ENCODE results near the gene RASL11A. TPM values are rescaled to one million over a fixed set of nuclear protein-coding genes. Genes with fewer than 3 reads are reported as not detected.
"Not testable (repeated sequence)": the region's sequence is repeated elsewhere in the genome, so short reads cannot be mapped to it uniquely, and the experiment has no call there.

Gene RASL11A
- total and polyA plus RNA-seq, 2 donors, result 1.7 to 9.9 TPM

GRCh38 chr13:27279506-27279905 lies 8.9 kb downstream of the RASL11A start:
- Histone ChIP-seq H3K4me1 (ENCODE audit: control insufficient read depth in 2 of 2, insufficient read depth in 2 of 2, low read length in 2 of 2) (no peaks in the 10 kb centered on the region), H3K9me3 (ENCODE audit: control insufficient read depth in 2 of 2, insufficient read depth in 1 of 2, low read length in 1 of 2) (no peaks in the 10 kb centered on the region), H3K4me3 (ENCODE audit: low read length in 2 of 2) (no peak overlapping the region), H3K27ac (ENCODE audit: low read depth in 1 of 2, low read length in 1 of 2) (no peak overlapping the region), H3K27me3 (ENCODE audit: control insufficient read depth in 2 of 2, insufficient read depth in 1 of 2, low read length in 1 of 2) (peaks cover 0 to 15% of the 10 kb centered on the region in 2 donors), H3K36me3 (ENCODE audit: control insufficient read depth in 2 of 2, insufficient read depth in 2 of 2, low read length in 1 of 2) (no peaks in the 10 kb centered on the region)
- WGBS, result 96% methylated on average over 7 of the region's 7 CpGs
- DNase-seq (ENCODE audit: low read depth in 6 of 9, low spot score in 9 of 9), result no peak

- Histone ChIP-seq H3K36me3 (ENCODE audit: control insufficient read depth in 2 of 2, insufficient read depth in 2 of 2, low read length in 1 of 2) (no peaks in the 10 kb centered on the region), H3K27ac (ENCODE audit: low read depth in 1 of 2, low read length in 1 of 2) (no peak overlapping the region), H3K27me3 (ENCODE audit: control insufficient read depth in 2 of 2, insufficient read depth in 1 of 2, low read length in 1 of 2) (peaks cover 0 to 11% of the 10 kb centered on the region in 2 donors), H3K4me3 (ENCODE audit: low read length in 2 of 2) (no peak overlapping the region), H3K9me3 (ENCODE audit: control insufficient read depth in 2 of 2, insufficient read depth in 1 of 2, low read length in 1 of 2) (no peaks in the 10 kb centered on the region), H3K4me1 (ENCODE audit: control insufficient read depth in 2 of 2, insufficient read depth in 2 of 2, low read length in 2 of 2) (no peaks in the 10 kb centered on the region)
- DNase-seq (ENCODE audit: low read depth in 6 of 9, low spot score in 9 of 9), result no peak
- WGBS, result 85% methylated on average over 5 of the region's 5 CpGs
These were observed 9.5 kb downstream of the RASL11A start for GRCh38 chr13:27280009-27280656.

- WGBS, result 93% methylated on average over 4 of the region's 4 CpGs
- no peak overlapping the region for H3K27ac ChIP-seq (ENCODE audit: low read depth in 1 of 2, low read length in 1 of 2)
- peaks cover 0 to 4% of the 10 kb centered on the region in 2 donors for H3K27me3 ChIP-seq (ENCODE audit: control insufficient read depth in 2 of 2, insufficient read depth in 1 of 2, low read length in 1 of 2)
- H3K9me3 ChIP-seq (ENCODE audit: control insufficient read depth in 2 of 2, insufficient read depth in 1 of 2, low read length in 1 of 2), result no peaks in the 10 kb centered on the region
- DNase-seq (ENCODE audit: low read depth in 6 of 9, low spot score in 9 of 9), result no peak
- no peak overlapping the region for H3K4me3 ChIP-seq (ENCODE audit: low read length in 2 of 2)
- H3K36me3 ChIP-seq (ENCODE audit: control insufficient read depth in 2 of 2, insufficient read depth in 2 of 2, low read length in 1 of 2), result no peaks in the 10 kb centered on the region
- H3K4me1 ChIP-seq (ENCODE audit: control insufficient read depth in 2 of 2, insufficient read depth in 2 of 2, low read length in 2 of 2), result no peaks in the 10 kb centered on the region
These were observed 10.2 kb downstream of the RASL11A start for GRCh38 chr13:27280841-27281240.

GRCh38 chr13:27281420-27281819 lies 10.8 kb downstream of the RASL11A start:
- Histone ChIP-seq H3K27ac (ENCODE audit: low read depth in 1 of 2, low read length in 1 of 2) (no peak overlapping the region), H3K9me3 (ENCODE audit: control insufficient read depth in 2 of 2, insufficient read depth in 1 of 2, low read length in 1 of 2) (no peaks in the 10 kb centered on the region), H3K4me1 (ENCODE audit: control insufficient read depth in 2 of 2, insufficient read depth in 2 of 2, low read length in 2 of 2) (no peaks in the 10 kb centered on the region), H3K27me3 (ENCODE audit: control insufficient read depth in 2 of 2, insufficient read depth in 1 of 2, low read length in 1 of 2) (no peaks in the 10 kb centered on the region), H3K36me3 (ENCODE audit: control insufficient read depth in 2 of 2, insufficient read depth in 2 of 2, low read length in 1 of 2) (no peaks in the 10 kb centered on the region), H3K4me3 (ENCODE audit: low read length in 2 of 2) (no peak overlapping the region)
- no peak for DNase-seq (ENCODE audit: low read depth in 6 of 9, low spot score in 9 of 9)
- WGBS, result 87% methylated on average over 1 of the region's 1 CpG

- no peaks in the 10 kb centered on the region for H3K9me3 ChIP-seq (ENCODE audit: control insufficient read depth in 2 of 2, insufficient read depth in 1 of 2, low read length in 1 of 2)
- H3K4me1 ChIP-seq (ENCODE audit: control insufficient read depth in 2 of 2, insufficient read depth in 2 of 2, low read length in 2 of 2), result no peaks in the 10 kb centered on the region
- 93% methylated on average over 4 of the region's 4 CpGs for WGBS
- no peak for DNase-seq (ENCODE audit: low read depth in 6 of 9, low spot score in 9 of 9)
- no peaks in the 10 kb centered on the region for H3K27me3 ChIP-seq (ENCODE audit: control insufficient read depth in 2 of 2, insufficient read depth in 1 of 2, low read length in 1 of 2)
- no peak overlapping the region for H3K27ac ChIP-seq (ENCODE audit: low read depth in 1 of 2, low read length in 1 of 2)
- H3K4me3 ChIP-seq (ENCODE audit: low read length in 2 of 2), result no peak overlapping the region
- no peaks in the 10 kb centered on the region for H3K36me3 ChIP-seq (ENCODE audit: control insufficient read depth in 2 of 2, insufficient read depth in 2 of 2, low read length in 1 of 2)
These were observed 13.4 kb downstream of the RASL11A start for GRCh38 chr13:27283906-27284493.

- no peaks in the 10 kb centered on the region for H3K36me3 ChIP-seq (ENCODE audit: control insufficient read depth in 2 of 2, insufficient read depth in 2 of 2, low read length in 1 of 2)
- no peak overlapping the region for H3K27ac ChIP-seq (ENCODE audit: low read depth in 1 of 2, low read length in 1 of 2)
- no peak overlapping the region for H3K4me3 ChIP-seq (ENCODE audit: low read length in 2 of 2)
- no peaks in the 10 kb centered on the region for H3K4me1 ChIP-seq (ENCODE audit: control insufficient read depth in 2 of 2, insufficient read depth in 2 of 2, low read length in 2 of 2)
- no peaks in the 10 kb centered on the region for H3K9me3 ChIP-seq (ENCODE audit: control insufficient read depth in 2 of 2, insufficient read depth in 1 of 2, low read length in 1 of 2)
- H3K27me3 ChIP-seq (ENCODE audit: control insufficient read depth in 2 of 2, insufficient read depth in 1 of 2, low read length in 1 of 2), result no peaks in the 10 kb centered on the region
- no peak for DNase-seq (ENCODE audit: low read depth in 6 of 9, low spot score in 9 of 9)
- WGBS, result 94% methylated on average over 4 of the region's 4 CpGs
These were observed 17.8 kb downstream of the RASL11A start for GRCh38 chr13:27288392-27288791.

GRCh38 chr13:27289011-27289665 lies 18.5 kb downstream of the RASL11A start:
- Histone ChIP-seq H3K4me3 (ENCODE audit: low read length in 2 of 2) (no peak overlapping the region), H3K4me1 (ENCODE audit: control insufficient read depth in 2 of 2, insufficient read depth in 2 of 2, low read length in 2 of 2) (peaks cover 0 to under 1% of the 10 kb centered on the region in 2 donors), H3K27me3 (ENCODE audit: control insufficient read depth in 2 of 2, insufficient read depth in 1 of 2, low read length in 1 of 2) (no peaks in the 10 kb centered on the region), H3K27ac (ENCODE audit: low read depth in 1 of 2, low read length in 1 of 2) (no peak overlapping the region), H3K36me3 (ENCODE audit: control insufficient read depth in 2 of 2, insufficient read depth in 2 of 2, low read length in 1 of 2) (no peaks in the 10 kb centered on the region), H3K9me3 (ENCODE audit: control insufficient read depth in 2 of 2, insufficient read depth in 1 of 2, low read length in 1 of 2) (no peaks in the 10 kb centered on the region)
- 93% methylated on average over 2 of the region's 2 CpGs for WGBS
- DNase-seq (ENCODE audit: low read depth in 6 of 9, low spot score in 9 of 9), result no peak

- H3K4me1 ChIP-seq (ENCODE audit: control insufficient read depth in 2 of 2, insufficient read depth in 2 of 2, low read length in 2 of 2), result peaks cover 0 to 4% of the 10 kb centered on the region in 2 donors
- no peak for DNase-seq (ENCODE audit: low read depth in 6 of 9, low spot score in 9 of 9)
- 97% methylated on average over 4 of the region's 4 CpGs for WGBS
- H3K9me3 ChIP-seq (ENCODE audit: control insufficient read depth in 2 of 2, insufficient read depth in 1 of 2, low read length in 1 of 2), result no peaks in the 10 kb centered on the region
- H3K27me3 ChIP-seq (ENCODE audit: control insufficient read depth in 2 of 2, insufficient read depth in 1 of 2, low read length in 1 of 2), result no peaks in the 10 kb centered on the region
- H3K36me3 ChIP-seq (ENCODE audit: control insufficient read depth in 2 of 2, insufficient read depth in 2 of 2, low read length in 1 of 2), result no peaks in the 10 kb centered on the region
- no peak overlapping the region for H3K27ac ChIP-seq (ENCODE audit: low read depth in 1 of 2, low read length in 1 of 2)
- H3K4me3 ChIP-seq (ENCODE audit: low read length in 2 of 2), result no peak overlapping the region
These were observed 20.1 kb downstream of the RASL11A start for GRCh38 chr13:27290715-27291114.

GRCh38 chr13:27291967-27292366 lies 21.3 kb downstream of the RASL11A start:
- H3K4me3 ChIP-seq (ENCODE audit: low read length in 2 of 2); DNase-seq (ENCODE audit: low read depth in 6 of 9, low spot score in 9 of 9); H3K36me3 ChIP-seq (ENCODE audit: control insufficient read depth in 2 of 2, insufficient read depth in 2 of 2, low read length in 1 of 2); H3K27me3 ChIP-seq (ENCODE audit: control insufficient read depth in 2 of 2, insufficient read depth in 1 of 2, low read length in 1 of 2); H3K27ac ChIP-seq (ENCODE audit: low read depth in 1 of 2, low read length in 1 of 2); H3K9me3 ChIP-seq (ENCODE audit: control insufficient read depth in 2 of 2, insufficient read depth in 1 of 2, low read length in 1 of 2); H3K4me1 ChIP-seq (ENCODE audit: control insufficient read depth in 2 of 2, insufficient read depth in 2 of 2, low read length in 2 of 2): not testable (repeated sequence)
- WGBS, result 97% methylated on average over 8 of the region's 8 CpGs
